CD4-positive, alpha-beta T cell treated with Interleukin-17A for 1 hour (primary cell): Measurements from ENCODE around the gene CCT5.
"Not testable (repeated sequence)": the region's sequence is repeated elsewhere in the genome, so short reads cannot be mapped to it uniquely, and the experiment has no call there.

ENCODE experiments used
- DNase-seq: peaks from one replicate; pipeline ENCODE4 v3.0.0-alpha.2; 2020

Gene CCT5

DNA sequence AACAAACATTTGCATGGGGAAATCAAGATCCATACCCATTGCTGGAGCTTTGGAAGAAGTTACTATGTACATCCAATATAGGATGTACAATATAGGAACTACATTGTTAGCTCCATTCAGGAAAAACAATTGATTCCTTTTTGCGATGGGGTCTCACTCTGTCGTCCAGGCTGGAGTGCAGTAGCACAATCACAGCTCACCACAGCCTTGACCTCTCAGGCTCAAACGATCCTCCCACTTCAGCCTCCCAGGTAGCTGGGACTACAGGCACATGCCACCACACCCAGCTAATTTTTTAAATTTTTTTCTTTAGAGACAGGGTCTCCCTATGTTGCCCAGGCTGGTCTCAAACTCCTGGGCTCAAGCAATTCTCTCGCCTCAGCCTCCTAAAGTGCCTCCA, 2.9 kb upstream of the CCT5 start:
- not testable (repeated sequence) for DNase-seq

DNA sequence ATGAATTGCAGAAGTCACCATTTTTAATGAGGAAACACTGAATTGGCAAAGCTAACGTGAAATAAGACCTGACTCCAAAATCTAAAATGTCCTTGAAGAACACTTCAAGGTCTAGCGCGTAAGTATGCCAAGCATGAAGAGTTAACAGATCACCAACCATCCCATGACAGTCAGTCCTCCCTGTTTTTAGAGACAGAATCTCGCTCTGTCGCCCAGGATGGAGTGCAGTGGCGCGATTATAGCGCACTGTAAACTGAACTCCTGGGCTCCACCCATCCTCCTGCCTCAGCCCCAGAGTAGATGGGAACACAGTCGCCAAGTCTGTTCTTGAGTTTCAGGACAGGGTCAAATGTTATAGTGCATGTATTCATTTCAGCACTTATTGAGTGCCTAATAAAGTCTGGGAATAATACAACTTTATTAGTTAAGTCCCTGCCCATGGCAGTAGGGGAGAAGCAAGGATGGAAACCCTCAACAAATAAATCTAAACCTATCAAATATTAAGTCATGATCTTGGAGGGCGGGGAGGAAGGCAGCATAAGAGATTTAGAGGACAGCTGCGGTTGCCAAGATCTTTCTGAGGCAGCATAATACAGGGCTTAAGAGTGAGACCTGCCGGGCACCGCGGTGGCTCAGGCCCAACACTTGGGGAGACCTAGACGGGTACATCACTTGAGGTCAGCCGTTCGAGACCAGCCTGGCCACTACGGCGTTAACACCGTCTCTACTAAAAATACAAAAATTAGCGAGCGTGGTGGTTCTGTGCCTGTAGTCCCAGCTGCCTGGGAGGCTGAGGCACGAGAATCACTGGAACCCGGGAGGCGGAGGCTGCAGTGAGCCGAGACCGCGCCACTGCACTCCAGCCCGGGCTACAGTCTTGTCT, 1.5 kb upstream of the CCT5 start:
- no peak for DNase-seq

DNA sequence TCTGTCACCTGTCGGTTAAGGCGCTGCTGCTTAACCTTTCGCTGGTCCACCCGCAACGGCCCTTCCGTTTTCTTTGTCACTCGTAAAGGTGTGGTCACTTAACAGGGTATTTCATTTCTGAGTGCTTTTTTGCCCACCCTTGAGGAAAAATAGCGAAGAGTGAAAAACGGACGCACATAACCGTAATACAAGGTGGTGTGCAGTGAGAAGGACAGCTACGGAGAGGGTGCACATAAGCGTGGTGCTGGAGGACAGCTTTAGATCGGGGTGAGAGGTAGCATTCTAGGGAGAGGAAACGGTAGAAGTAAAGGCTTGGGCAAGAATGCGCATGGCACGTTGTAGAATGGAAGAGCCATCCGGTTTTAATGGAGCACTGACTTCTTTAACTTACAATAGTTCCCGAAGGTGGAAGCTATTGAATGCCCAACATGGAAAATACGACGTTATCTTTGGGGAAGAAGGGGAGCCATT, 761 bp downstream of the CCT5 start:
- DNase-seq, result peak; percentile 41

DNA sequence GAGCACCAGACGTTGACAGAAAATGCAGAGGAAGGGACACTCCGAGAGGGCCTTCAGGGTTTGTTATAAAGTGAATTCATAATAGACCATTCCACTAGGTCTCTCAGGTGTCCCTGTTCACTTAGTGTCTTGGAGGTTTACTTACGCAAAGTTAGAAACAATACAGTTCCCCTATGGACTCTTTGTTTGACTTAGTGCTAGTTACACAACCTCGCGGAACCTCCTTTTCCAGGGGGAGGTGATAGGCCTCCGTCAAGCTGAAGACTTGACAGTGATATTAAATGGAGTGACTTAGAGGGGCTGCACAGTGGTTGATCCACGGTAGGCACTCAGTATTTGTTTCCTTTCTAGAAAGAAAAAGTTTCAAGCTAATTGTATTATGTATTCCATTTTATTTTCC, 1.3 kb downstream of the CCT5 start:
- DNase-seq, result no peak

DNA sequence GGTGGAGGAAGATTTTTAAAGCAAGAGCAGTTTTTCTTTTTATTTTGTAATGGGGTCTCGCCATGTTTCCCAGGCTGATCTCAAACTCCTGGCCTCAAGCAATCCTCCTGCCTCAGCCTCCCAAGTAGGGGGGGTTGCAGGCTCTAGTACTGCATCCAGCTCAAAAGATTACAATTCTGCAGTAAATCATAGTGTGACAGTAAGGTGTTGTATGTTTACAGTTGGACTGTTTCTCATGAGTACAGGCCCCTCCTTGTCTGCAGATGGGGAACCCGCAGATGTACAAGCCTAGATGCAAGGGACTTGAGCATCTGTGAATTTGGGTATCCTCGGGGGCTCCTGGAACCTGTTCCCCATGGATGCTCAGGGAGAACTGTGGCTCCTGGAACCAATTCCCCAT, 3.3 kb downstream of the CCT5 start:
- no peak for DNase-seq

DNA sequence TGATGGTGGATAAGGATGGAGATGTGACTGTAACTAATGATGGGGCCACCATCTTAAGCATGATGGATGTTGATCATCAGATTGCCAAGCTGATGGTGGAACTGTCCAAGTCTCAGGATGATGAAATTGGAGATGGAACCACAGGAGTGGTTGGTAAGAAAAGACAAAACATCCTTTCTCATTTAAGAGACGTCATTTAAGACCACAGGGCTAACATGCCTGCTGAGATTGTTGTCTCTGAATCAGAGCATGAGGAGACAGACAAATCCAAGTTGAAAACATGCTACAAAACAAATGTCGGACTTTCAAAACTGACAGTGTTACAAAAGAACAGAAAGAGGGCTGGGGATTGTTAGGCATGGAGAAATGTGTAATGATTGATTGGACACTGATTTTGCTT, 4.6 kb downstream of the CCT5 start:
- DNase-seq, result no peak

DNA sequence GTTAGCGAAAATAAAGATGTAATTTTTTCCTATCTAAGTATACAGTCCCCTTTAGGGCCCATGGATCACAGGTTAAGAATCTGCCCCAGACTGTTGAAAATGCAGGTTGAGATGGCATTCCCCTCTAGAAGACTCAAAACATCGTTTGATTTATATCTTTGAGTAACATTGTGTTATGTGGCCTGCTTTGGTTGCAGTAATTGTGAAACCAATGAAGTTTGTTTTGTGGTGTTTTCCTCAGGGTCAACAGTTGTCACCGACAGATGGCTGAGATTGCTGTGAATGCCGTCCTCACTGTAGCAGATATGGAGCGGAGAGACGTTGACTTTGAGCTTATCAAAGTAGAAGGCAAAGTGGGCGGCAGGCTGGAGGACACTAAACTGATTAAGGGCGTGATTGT, 7.8 kb downstream of the CCT5 start:
- DNase-seq, result no peak

DNA sequence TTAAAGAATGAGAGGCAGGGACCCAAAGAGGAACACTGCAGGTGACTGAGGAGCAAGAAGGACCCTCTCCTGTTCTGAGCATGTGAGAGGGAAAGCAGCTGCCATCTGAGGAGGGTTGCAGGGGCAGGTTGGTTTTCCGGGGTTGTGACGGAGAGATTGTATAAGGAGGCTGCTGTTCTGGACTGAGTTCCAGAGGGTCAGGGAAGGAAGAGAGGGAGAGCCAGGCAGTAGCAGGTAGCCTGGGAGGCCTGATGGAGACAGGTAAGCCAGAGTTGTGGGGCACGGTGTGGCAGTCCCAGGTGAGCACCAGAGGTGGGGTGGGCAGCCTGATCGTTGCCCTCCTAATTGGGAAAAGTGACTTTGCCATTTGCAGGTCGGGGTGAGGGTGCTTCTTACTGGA, 9.8 kb downstream of the CCT5 start:
- no peak for DNase-seq

DNA sequence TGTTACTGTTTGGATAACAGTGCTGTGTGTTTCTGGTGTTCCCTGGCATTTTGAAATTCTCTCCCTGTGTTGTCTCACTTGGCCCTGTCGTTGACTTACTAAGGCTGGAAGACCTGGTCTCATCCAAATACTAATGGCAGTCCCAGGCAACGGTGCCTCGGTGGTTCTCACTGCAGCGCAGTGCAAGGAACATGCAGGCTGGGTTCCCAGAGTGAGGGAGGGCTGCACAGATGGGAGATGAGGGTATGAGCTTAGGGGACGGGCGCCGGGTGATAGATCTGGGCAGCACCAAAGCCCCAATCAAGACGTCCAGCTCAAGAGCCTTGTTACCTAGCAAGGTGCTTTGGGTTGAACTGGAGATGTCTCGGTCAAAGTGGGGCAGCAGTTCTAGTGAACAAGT, 11.0 kb downstream of the CCT5 start:
- no peak for DNase-seq

DNA sequence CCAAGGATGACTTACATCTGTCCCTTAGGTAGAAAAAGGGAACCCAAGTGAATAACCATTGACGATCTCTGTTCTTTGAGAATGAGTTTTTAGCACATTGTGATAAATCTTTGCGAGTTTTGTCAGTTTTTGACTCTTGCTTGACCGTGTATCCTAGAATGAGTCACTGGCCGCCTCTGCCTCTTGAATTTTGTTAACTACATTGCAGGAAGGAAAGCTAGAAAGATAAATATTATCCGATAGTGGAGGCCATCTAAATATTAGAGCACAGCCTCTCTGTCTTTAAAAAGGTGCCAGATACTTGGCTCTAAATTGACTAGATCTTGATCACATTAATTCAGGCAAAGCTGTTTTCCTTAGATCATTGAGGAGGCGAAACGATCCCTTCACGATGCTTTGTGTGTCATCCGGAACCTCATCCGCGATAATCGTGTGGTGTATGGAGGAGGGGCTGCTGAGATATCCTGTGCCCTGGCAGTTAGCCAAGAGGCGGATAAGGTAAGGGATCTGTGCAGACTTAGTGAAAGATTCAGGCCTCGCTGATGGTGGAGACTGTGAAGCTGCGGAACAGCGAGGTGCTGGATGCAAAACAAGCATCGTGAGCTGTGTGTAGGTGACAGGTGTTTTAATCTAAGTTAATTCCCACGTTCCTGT, 12.2 kb downstream of the CCT5 start:
- DNase-seq, result no peak

DNA sequence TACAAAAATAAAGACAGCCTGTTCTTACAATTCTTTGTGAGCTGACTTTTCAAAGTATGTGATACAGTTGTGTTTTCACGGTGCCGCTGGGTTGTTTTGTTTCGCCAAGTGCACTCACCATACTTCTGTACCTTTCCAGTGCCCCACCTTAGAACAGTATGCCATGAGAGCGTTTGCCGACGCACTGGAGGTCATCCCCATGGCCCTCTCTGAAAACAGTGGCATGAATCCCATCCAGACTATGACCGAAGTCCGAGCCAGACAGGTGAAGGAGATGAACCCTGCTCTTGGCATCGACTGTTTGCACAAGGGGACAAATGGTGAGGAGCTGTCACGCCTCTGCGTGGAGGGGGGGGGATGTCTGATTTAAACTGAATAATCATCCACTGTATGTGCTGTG, 12.9 kb downstream of the CCT5 start:
- no peak for DNase-seq

DNA sequence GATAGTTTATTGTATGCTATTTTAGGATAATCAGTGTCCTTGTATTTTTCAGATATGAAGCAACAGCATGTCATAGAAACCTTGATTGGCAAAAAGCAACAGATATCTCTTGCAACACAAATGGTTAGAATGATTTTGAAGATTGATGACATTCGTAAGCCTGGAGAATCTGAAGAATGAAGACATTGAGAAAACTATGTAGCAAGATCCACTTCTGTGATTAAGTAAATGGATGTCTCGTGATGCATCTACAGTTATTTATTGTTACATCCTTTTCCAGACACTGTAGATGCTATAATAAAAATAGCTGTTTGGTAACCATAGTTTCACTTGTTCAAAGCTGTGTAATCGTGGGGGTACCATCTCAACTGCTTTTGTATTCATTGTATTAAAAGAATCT, 14.5 kb downstream of the CCT5 start:
- no peak for DNase-seq

DNA sequence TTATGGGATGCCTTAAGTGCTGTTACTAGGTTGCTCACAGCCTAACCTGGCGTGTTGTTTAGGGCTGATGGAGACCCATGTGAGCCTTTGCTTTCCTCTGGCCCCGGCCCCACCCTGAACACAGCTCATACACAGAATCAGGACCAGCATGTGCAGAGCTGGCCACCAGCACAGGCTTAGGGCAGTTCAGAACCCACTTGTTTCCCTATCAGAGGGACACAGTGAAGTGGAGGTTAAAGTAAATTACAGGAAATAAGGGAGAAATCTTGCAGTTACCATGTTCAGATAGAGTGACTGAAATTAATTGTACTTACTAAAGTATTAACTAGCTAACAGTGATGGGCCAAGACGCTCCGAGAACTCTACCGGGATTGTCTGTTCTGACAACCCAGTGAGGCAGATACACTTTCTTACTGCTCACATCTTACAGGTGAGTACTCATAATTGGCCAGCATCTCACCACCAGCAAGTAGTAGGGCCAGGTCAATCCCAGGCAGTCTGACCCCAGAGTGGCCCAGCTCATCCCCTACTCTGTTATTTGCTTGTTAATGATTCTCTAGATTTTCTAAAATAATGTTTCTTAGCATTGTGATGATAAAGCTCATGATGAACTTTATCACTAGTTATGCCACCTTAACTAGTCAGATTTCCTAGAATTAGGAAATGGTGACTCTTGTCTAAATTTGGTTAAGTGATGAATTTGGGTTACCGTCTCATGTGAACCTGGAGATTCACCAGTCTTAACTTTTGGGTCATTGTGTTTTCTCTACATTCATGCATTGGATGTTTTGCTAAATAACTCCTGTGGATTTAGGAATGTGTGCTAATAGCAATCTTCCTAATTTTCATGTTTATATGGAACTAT, 15.4 kb downstream of the CCT5 start:
- no peak for DNase-seq

DNA sequence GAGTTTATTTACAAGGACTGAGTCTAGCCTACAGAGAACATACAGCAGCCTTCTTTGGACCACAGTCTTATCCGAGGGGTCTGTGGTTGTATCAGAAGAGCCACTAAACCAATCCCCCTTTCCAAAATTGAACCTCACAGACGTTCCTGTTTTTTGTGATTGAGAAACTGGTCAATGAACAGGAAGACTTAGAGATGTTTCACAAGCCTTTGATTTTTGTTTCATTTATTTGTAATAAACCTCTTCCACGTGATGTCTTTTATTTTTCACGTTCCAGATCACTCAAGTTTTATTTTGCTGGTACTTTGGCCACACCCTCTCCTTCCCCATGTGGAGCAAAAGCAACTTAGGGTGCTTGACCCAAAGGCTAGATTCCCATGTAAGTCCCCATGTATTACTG, 16.1 kb downstream of the CCT5 start:
- no peak for DNase-seq

DNA sequence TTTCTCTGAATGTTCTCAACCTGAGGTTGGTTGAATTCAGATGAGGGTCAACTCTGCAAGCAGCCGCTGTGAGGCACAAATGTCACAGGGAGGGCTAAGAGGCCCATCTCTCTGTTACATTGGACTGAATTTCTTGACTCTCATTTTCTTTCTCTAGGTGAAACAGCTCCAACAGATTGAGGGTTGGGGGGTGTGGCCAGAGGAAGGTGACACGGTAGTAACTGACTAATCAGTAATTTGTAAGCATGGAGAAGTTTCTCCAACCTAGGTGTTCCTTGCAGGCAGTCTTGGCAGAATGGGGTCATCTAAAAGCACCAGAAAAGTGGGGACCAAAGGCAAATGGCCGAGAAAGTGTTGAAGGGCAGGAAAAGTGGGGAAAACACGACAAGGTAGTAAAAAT, 16.8 kb downstream of the CCT5 start:
- DNase-seq, result no peak

DNA sequence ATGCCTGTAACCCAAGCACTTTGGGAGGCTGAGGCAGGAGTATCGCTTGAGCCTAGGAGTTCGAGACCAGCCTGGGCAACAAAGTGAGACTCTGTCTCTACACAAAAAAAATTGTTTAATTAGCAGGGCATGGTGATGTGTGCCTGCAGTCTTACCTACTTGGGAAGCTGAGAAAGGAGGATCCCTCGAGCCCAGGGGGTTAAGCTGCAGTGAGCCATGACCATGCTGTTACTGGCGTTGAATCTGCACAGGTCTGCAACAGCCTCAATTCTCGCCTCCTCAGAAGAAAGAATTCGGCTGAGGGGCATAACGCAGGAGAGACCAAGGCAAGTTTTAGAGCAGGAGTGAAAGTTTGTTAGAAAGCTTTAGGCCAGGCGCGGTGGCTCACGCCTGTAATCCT, 18.0 kb downstream of the CCT5 start:
- DNase-seq, result no peak

DNA sequence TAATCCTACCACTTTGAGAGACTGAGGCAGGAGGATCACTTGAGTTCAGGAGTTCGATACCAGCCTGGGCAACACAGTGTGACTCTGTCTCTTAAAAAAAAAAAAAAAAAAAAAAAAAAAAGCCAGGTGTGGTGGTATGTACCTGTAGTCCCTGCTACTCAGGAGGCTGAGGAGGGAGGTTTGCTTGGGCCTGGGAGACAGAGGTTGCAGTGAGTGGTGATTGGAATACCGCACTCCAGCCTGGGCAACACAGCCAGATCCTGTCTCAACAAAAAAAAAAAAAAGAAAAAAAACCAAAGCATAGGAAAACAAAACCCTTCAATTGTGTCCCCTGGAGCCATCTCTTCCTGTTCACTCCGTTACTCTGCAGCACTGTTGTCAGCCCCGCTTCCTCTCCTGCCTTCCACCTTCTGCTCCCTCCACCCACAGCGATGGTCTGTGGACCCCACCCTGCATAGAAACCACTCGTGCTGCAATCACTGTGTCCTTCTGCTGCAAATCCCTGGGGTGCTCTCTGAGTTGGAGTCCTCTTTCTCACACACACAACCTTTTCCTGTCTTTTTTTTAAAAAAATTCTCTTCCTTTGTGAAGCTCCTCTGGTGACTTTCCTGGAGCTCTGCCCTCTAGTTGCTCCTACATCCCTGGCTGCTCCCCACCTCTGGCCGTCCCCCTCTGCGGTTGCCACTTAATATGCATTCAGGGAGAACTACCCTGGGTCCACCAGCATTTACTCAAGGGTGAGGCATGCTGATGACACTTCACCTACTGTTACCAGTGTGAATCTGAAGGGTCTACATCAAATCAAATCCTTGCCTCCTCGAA, 22.2 kb downstream of the CCT5 start:
- no peak for DNase-seq

DNA sequence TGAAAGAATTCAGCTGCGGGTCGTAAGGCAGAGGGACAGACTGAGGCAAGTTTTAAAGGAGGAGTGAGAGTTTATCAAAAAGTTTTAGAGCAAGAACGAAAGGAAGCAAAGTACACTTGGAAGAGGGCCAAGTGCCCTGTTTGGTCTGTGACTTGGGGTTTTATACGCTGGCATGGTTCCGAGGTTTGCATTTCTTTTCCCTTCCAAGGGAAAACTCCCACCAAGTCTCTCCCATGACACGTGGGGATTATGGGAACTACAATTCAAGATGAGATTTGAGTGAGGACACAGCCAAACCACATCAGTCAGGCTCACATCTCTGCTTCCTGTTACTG, 22.8 kb downstream of the CCT5 start:
- DNase-seq, result not testable (repeated sequence)

DNA sequence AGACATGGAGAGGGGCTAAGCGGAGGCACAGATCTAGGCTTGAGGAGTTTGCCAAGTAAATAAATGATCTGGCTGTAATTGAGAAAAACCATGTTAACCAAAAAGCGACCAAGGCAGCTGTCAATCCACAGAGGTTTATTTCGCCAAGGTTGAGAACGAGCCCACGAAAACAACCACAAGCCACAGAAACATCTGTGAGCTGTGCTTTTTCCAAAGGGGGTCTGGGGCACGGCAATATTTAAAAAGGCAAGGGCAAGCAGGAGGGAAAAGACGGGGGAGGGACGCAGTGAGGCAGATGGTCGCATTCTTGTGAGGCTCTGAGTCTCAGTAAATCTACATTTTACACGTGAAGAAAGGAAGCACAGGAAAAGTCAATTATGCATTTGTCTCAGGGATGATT, 25.4 kb downstream of the CCT5 start:
- DNase-seq, result no peak

DNA sequence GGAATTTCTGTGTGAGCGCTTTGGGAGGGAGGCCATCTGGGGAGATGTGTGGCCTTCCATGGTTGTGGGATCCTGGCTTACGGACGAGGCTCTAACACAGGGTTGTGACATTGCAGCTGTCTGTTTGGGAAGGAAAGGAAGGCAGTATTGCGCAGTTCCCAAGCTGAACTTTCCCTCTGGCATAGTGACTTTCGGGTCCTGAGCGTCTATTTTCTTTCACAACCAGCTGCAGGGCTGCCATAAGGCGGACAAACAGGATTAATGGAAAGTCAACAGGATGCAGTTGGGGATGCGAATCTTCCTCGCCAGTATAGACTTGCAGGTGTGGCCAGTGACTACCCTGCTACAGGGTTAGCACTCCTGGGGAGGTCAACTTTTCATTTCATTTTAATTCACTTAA, 25.9 kb downstream of the CCT5 start:
- no peak for DNase-seq

DNA sequence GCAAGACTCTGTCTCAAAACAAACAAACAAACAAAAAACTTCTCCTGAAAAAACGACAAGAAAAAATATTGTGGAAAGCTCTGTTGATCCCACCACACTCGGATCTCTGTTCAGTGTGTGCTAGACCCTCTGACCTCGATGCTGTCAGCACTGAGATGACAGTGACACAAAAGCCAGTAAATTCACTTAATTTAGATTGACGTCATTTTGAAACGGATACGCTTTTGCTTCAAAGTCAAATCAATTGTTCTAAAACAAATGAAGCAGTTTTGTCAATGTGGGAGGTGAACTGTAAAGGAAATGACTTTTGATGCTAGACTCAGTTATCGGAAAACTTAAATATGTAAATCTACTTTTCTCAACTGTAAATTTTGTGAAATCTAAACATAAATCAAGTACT, 26.6 kb downstream of the CCT5 start:
- DNase-seq, result no peak

DNA sequence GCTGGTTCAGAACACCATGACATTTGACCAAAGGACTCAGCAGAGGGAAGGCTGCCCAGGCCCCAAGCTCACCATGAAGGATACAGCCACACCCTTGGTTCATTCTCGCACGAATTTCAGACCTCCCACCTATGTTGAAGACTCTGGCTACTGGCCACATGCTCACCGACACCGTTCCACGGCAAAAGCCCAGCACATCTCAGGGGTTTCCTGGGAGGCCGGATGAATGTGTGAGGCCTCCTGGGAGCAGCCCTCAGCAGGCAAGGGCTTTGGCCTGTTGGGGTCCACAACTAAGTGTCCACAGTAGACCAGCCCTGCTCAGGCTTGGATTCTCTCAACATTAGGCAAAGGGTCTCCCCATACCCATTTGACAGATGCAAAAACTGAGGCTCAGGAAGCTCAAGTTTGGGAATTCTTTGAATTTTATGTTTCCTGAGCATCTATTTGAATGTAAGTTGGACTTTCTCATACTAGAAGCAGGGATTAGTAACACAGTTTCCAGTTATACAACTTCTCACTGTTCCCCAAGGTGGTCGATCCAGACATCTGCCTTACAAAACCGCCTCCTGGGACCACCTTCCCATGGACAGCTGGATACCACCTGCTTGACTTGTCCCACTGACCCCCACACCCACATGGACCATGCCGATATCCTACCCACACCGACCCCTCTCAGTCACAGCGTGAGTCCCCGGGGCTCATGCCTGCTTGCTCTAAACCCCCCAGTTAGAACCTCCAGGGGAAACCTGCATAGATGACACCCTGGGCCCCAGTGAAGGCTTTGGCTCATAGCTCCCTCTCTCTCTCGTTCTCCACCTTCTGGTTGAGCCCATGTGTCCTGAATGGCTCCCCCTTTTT, 27.9 kb downstream of the CCT5 start:
- no peak for DNase-seq
